Measurements from ENCODE around the gene CRB1.
"Not testable (repeated sequence)": the region's sequence is repeated elsewhere in the genome, so short reads cannot be mapped to it uniquely, and the experiment has no call there.

CRB1 gene

DNA sequence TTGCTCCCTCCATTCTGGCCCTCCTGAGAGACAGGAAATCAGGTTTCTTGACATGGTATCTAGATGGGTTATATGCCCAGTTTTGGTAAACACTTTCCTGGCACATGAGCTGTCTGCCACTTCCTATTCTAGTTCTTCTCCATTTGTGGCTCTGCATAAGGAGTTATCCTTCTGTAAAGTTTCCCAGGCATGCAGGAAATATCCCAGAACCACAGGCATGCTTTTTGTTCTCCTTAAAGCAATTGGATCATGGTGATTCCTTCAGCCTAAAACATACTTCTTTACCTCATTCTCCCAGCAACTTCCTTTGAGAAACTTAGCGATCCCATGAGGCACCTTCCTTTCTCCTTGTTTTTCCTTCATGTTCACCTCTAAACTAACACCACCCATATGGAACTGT is 199.8 kb downstream of the CRB1 start:
- no peak for DNase-seq

DNA sequence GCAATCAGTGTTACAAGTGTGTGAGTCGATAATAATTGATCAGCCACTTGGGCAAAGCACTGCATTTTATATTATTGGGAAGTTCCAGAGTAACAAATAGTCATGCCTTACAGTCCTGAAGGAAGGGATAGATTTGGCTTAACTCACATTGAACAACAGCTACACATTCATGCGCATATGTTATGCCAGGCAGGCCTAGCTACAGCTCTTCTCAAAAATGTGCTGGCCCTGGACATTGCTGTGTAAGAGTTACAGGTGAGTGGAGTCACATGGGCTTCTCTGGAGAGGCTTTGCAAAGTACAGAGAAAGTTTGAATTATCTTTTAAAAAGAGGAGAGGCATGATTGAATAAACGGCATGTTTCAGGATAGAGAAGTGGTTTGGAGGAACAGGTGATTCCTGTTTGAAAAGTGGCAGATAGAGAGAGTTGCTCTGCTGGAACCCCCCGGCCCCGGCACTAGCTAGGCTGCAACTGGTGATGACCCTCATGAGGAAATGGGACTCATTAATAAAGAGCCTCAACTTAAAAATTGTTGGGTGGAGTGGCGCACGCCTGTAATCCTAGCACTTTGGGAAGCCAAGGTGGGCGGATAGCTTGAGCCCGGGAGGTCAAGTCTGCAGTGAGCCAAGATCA is 200.6 kb downstream of the CRB1 start:
- DNase-seq = no peak

GRCh38 chr1:197469620-197470210 is 201.7 kb downstream of the CRB1 start:
- peak; percentile 26 for DNase-seq

GRCh38 chr1:197470330-197470729 is 202.3 kb downstream of the CRB1 start:
- DNase-seq = no peak

DNA sequence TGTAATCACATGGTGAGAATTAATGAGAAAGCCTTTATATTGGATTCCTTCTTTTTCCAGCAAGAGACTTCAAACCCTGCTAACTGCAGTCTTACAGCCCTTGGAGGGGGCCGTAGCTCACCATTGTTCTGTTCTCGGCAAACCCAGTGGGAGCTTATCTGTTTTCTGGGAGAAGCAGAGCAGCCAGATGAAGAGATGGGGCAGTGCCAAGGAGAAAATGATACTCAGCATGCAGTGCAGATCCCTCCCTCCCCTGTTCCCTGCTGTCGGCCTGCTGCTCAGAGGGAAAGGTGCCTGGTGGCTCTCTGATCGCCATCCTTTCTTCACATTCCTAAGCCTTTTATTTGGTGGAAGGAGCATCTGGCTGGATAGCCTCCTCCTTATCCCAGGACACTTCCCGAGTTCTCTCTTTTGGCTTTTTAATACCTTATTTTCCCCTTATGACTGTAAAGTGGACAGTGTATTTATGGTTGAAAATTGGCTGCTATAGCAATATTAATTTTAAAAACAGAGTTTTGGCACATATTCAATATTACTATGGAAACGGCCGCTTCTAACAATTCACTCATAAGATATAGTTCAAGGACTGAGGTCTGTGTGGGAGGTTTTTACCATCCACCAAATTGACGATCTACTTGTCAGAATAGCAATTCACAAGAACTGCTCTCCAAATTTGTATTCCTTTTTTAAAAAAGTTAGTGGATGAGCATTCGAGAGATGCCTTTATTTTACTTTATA is 203.4 kb downstream of the CRB1 start:
- DNase-seq = no peak

DNA sequence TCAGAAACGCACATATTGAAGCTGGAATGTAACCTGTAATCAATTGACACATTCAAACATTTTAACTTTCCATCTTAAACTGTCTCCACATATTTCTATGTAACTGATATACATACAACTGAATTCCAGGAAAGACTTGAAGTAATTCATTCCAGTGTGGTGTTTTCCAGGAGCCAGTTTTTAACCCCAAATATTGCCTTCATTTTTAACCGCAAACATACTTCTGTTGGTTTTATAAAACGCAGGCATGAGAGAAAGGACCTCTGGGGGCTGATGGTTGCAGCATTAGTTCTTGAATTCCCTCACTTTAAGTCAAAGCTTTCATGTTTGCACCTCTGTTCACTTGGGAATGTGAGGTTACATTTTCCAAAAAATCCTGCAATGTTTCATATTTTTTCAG is 204.1 kb downstream of the CRB1 start:
- no peak for DNase-seq

DNA sequence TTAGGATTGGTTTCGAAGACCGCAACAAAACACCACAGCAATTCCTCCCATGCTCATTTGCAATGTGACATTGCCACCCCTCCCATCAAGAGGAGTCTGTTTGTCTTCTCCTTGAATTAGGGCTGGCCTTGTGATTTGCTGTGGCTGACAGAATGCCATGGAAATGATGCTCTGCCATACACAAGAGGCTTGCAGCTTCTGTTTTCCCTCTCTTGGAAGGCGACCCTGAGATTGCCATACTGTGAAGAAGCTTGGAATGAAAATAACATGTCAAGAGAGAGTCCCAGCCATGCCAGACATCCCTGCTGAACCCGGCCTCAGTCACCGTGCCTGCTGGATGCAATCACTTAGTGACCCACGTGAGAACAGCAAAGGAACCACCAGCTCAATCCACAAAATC is 212.4 kb downstream of the CRB1 start:
- DNase-seq = no peak

- DNase-seq = no peak
These were observed 213.0 kb downstream of the CRB1 start for GRCh38 chr1:197481101-197481500.

DNA sequence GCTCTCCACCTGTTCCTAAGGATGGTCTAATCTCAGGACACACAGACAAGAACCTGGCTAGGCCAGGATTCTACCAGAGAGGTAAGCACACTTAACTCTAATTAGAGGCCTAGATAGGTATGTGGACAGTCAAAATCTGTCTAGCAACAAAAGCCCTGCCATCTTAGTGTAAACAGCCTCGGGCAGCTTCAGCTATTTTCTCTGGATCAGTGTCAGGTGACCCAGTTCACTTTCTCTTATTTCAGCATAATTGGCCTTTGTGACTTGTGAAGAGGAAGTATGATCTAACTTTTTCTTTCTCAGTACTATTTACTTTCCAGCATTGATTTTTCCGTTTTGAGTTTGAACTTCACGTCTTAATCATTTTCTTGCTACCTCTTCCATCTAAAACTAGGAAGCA is 217.7 kb downstream of the CRB1 start:
- no peak for DNase-seq

- DNase-seq = peak; percentile 38
These were observed 218.9 kb downstream of the CRB1 start for GRCh38 chr1:197486946-197487345.

DNA sequence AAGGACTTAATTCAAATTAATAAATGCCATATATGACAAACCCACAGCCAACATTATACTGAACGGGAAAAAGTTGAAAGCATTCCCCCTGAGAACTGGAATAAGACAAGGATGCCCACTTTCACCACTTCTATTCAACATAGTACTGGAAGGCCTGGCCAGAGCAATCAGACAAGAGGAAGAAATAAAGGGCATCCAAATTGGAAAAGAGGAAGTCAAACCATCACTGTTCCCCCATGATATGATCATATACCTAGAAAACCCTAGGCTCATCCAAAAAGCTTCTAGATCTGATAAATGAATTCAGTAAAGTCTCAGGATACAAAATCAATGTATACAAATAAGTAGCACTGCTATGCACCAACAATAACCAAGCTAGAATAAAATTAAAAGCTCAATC is 223.5 kb downstream of the CRB1 start:
- DNase-seq = not testable (repeated sequence)

GRCh38 chr1:197496722-197497121 is 228.7 kb downstream of the CRB1 start:
- DNase-seq = no peak

DNA sequence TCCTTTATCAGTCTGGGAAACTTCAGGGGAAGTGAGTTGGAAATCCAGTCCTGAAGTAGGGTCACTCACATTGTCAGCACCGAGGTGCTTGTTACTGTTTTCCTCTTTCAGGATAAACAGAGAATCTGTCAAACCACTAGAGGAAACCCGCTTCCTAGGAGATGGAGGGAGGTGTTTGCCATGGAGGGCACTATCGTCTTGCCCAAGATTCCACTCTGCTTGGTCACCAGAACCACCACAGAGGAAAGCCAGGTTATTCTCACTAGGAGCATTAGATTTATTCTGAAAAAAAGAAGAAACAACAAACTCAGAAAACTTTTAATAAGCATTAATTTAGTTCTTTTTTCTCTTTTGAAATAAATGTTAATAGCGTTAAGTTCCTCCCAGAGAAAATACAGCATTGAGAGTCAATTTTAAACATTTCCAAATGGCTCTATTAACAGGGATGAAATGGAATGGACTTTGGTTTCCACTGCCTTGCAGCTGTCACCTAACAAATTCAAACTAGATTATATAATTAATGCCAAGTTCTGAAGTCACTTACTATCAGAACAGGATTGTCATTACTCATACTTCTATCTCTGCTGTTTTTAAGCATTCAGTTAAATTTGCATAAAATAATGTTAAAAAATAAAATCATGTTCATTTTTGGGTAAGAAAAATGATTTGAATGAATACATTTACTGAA is 242.8 kb downstream of the CRB1 start:
- DNase-seq = no peak

GRCh38 chr1:197515421-197515820 is 247.4 kb downstream of the CRB1 start:
- no peak for DNase-seq

GRCh38 chr1:197519741-197520334 is 251.8 kb downstream of the CRB1 start:
- DNase-seq = no peak

DNA sequence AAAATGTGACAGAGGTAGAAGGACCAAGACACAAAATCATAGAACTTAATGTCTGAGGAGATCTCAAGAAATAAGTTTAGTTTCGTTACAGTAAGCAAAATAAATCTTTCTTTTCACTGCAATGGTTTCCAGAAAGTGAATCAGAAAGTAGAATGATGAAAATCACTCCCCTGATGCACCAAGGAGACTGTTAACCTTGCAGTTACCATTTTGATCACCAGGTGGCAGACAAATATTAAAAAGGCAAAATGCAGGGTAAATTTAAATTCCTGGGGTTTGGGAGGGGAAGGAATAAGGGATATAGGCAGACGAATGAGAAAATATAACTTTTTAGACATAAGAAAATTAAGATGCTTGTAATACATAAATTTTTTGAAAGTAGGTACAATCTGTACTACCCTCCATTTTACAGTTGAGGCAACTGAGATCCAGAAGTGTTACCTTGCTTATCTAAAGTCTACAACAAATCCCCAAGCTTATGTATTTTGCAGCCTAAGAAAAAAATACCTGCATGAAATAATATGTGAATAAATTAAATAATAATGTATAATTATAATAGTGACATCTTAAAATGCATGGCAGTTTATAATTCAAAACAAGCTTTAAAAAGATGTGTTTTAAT is 253.2 kb downstream of the CRB1 start:
- DNase-seq = no peak

GRCh38 chr1:197526736-197527371 is 258.8 kb downstream of the CRB1 start:
- peak; percentile 58 for DNase-seq

All from NCI-H2029 treated with DMSO at 0.1 percent for 48 hours (cell line).